ENCODE data around the gene PLEKHA6.

The PLEKHA6 gene

DNA sequence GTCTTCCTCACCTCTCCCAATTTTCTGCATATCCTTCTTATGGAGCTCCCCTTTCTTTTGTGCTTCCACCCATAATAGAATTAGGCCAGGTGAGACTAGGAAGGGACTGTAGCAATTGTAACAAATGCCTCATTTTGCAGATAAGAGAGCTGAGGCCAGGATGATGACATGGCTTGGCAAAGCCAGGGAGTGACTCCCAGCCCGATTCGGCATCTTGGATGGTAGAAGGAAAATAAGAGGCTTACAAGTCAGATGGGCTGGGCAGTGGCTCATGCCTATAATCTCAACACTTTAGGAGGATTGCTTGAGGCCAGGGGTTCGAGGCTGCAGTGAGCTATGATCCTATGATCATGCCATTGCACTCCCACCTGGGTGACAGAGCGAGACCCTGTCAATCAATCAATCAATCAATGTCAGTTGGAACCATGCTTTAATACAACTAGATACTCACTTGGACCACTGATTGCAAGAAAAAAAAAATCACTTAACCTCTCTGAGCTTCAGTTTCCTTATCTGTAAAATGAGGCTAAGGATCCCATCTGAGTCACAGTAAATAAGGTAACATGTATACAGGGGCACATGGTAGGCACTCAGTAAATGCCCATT is 51.6 kb downstream of the PLEKHA6 start:
- Histone ChIP-seq H3K4ac (ENCODE audit: low read depth in 1 of 2, low read length in 2 of 2) (no peak overlapping the region), H3K9me3 (ENCODE audit: control insufficient read depth, low read length) (no peaks in the 10 kb centered on the region), H3K18ac (ENCODE audit: low read depth in 1 of 2, low read length in 2 of 2) (peak overlapping the region in 1 of 2 experiments; percentile 64), H2BK15ac (ENCODE audit: low read depth, poor library complexity, severe bottlenecking) (no peak overlapping the region), H4K8ac (ENCODE audit: low read length) (no peak overlapping the region), H2BK120ac (ENCODE audit: low read depth, low read length) (no peak overlapping the region), H3K9ac (ENCODE audit: low read length) (no peak overlapping the region), H3K36me3 (ENCODE audit: control insufficient read depth in 1 of 2, insufficient read depth in 2 of 2, low read depth in 1 of 2, low read length in 2 of 2) (no peaks in the 10 kb centered on the region), H2BK12ac (ENCODE audit: low read length in 2 of 2) (peak overlapping the region in 1 of 2 experiments; percentile 51), H3K79me1 (replicated peaks; ENCODE audit: low read length, poor library complexity, severe bottlenecking) (no peaks in the 10 kb centered on the region), H4K91ac (ENCODE audit: low read length) (no peak overlapping the region), H3K4me3 (ENCODE audit: insufficient read depth in 1 of 2, low read depth in 1 of 2, low read length in 2 of 2) (no peak overlapping the region), H3K14ac (ENCODE audit: low read length in 2 of 2) (no peak overlapping the region), H3K4me1 (ENCODE audit: control insufficient read depth, insufficient read depth, low read depth, low read length) (peaks cover 3% of the 10 kb centered on the region), H2AK5ac (ENCODE audit: low read length, severe bottlenecking) (no peak overlapping the region), H2BK5ac (ENCODE audit: low read depth, low read length, poor library complexity, severe bottlenecking) (no peak overlapping the region), H3K23ac (ENCODE audit: low read length in 2 of 2) (no peak overlapping the region), H3K27me3 (ENCODE audit: control insufficient read depth in 1 of 2, insufficient read depth in 1 of 2, low read length in 2 of 2) (peaks cover 51 to 64% of the 10 kb centered on the region in 2 experiments), H3K27ac (ENCODE audit: low read length, poor library complexity, severe bottlenecking) (no peak overlapping the region), H2AFZ (ENCODE audit: low read depth, low read length) (no peak overlapping the region), H3K4me2 (ENCODE audit: low read length, poor library complexity, severe bottlenecking) (no peak overlapping the region)
- 72% methylated on average over 4 of the region's 4 CpGs for WGBS
- no peak for DNase-seq

- Histone ChIP-seq H3K4me1 (ENCODE audit: control insufficient read depth, insufficient read depth, low read depth, low read length) (peaks cover 3% of the 10 kb centered on the region), H3K14ac (ENCODE audit: low read length in 2 of 2) (no peak overlapping the region), H3K36me3 (ENCODE audit: control insufficient read depth in 1 of 2, insufficient read depth in 2 of 2, low read depth in 1 of 2, low read length in 2 of 2) (no peaks in the 10 kb centered on the region), H2AFZ (ENCODE audit: low read depth, low read length) (peak overlapping the region; percentile 19), H3K9ac (ENCODE audit: low read length) (peak overlapping the region; percentile 13), H2AK5ac (ENCODE audit: low read length, severe bottlenecking) (no peak overlapping the region), H2BK120ac (ENCODE audit: low read depth, low read length) (no peak overlapping the region), H3K23ac (ENCODE audit: low read length in 2 of 2) (no peak overlapping the region), H3K4me2 (ENCODE audit: low read length, poor library complexity, severe bottlenecking) (no peak overlapping the region), H4K91ac (ENCODE audit: low read length) (no peak overlapping the region), H3K27me3 (ENCODE audit: control insufficient read depth in 1 of 2, insufficient read depth in 1 of 2, low read length in 2 of 2) (peaks cover 51 to 65% of the 10 kb centered on the region in 2 experiments), H3K4me3 (ENCODE audit: insufficient read depth in 1 of 2, low read depth in 1 of 2, low read length in 2 of 2) (peak overlapping the region in 1 of 2 experiments; percentile 63), H3K79me1 (replicated peaks; ENCODE audit: low read length, poor library complexity, severe bottlenecking) (no peaks in the 10 kb centered on the region), H4K8ac (ENCODE audit: low read length) (peak overlapping the region; percentile 36), H3K27ac (ENCODE audit: low read length, poor library complexity, severe bottlenecking) (no peak overlapping the region), H2BK15ac (ENCODE audit: low read depth, poor library complexity, severe bottlenecking) (no peak overlapping the region), H3K18ac (ENCODE audit: low read depth in 1 of 2, low read length in 2 of 2) (peak overlapping the region in 1 of 2 experiments; percentile 50), H2BK5ac (ENCODE audit: low read depth, low read length, poor library complexity, severe bottlenecking) (no peak overlapping the region), H2BK12ac (ENCODE audit: low read length in 2 of 2) (peak overlapping the region; percentile 49 to 79), H3K9me3 (ENCODE audit: control insufficient read depth, low read length) (no peaks in the 10 kb centered on the region), H3K4ac (ENCODE audit: low read depth in 1 of 2, low read length in 2 of 2) (peak overlapping the region in 1 of 2 experiments; percentile 11)
- DNase-seq, result peak; percentile 74
- 11% methylated on average over 10 of the region's 12 CpGs for WGBS
Observed at GRCh38 chr1:204307334-204307883, 52.3 kb downstream of the PLEKHA6 start.

GRCh38 chr1:204306076-204306475 is 53.7 kb downstream of the PLEKHA6 start:
- no peak overlapping the region for H2AFZ ChIP-seq (ENCODE audit: low read depth, low read length)
- peaks cover 58 to 69% of the 10 kb centered on the region in 2 experiments for H3K27me3 ChIP-seq (ENCODE audit: control insufficient read depth in 1 of 2, insufficient read depth in 1 of 2, low read length in 2 of 2)
- H3K4me3 ChIP-seq (ENCODE audit: insufficient read depth in 1 of 2, low read depth in 1 of 2, low read length in 2 of 2), result no peak overlapping the region
- H2AK5ac ChIP-seq (ENCODE audit: low read length, severe bottlenecking), result no peak overlapping the region
- DNase-seq, result no peak
- no peak overlapping the region for H3K27ac ChIP-seq (ENCODE audit: low read length, poor library complexity, severe bottlenecking)
- WGBS, result 90% methylated on average over 3 of the region's 3 CpGs
- H2BK12ac ChIP-seq (ENCODE audit: low read length in 2 of 2), result peak overlapping the region; percentile 88 to 94
- H3K4me2 ChIP-seq (ENCODE audit: low read length, poor library complexity, severe bottlenecking), result no peak overlapping the region
- no peak overlapping the region for H4K8ac ChIP-seq (ENCODE audit: low read length)
- no peaks in the 10 kb centered on the region for H3K9me3 ChIP-seq (ENCODE audit: control insufficient read depth, low read length)
- no peak overlapping the region for H3K23ac ChIP-seq (ENCODE audit: low read length in 2 of 2)
- no peak overlapping the region for H3K14ac ChIP-seq (ENCODE audit: low read length in 2 of 2)
- H2BK15ac ChIP-seq (ENCODE audit: low read depth, poor library complexity, severe bottlenecking), result no peak overlapping the region
- H3K4me1 ChIP-seq (ENCODE audit: control insufficient read depth, insufficient read depth, low read depth, low read length), result peaks cover 3% of the 10 kb centered on the region
- no peak overlapping the region for H3K4ac ChIP-seq (ENCODE audit: low read depth in 1 of 2, low read length in 2 of 2)
- no peak overlapping the region for H2BK5ac ChIP-seq (ENCODE audit: low read depth, low read length, poor library complexity, severe bottlenecking)
- peak overlapping the region in 1 of 2 experiments; percentile 80 for H3K18ac ChIP-seq (ENCODE audit: low read depth in 1 of 2, low read length in 2 of 2)
- no peak overlapping the region for H3K9ac ChIP-seq (ENCODE audit: low read length)
- H3K36me3 ChIP-seq (ENCODE audit: control insufficient read depth in 1 of 2, insufficient read depth in 2 of 2, low read depth in 1 of 2, low read length in 2 of 2), result no peaks in the 10 kb centered on the region
- no peak overlapping the region for H4K91ac ChIP-seq (ENCODE audit: low read length)
- no peak overlapping the region for H2BK120ac ChIP-seq (ENCODE audit: low read depth, low read length)
- H3K79me1 ChIP-seq (replicated peaks; ENCODE audit: low read length, poor library complexity, severe bottlenecking), result no peaks in the 10 kb centered on the region

GRCh38 chr1:204304067-204304466 is 55.7 kb downstream of the PLEKHA6 start:
- H3K14ac ChIP-seq (ENCODE audit: low read length in 2 of 2), result no peak overlapping the region
- H3K27ac ChIP-seq (ENCODE audit: low read length, poor library complexity, severe bottlenecking), result no peak overlapping the region
- H2BK12ac ChIP-seq (ENCODE audit: low read length in 2 of 2), result no peak overlapping the region
- H2BK15ac ChIP-seq (ENCODE audit: low read depth, poor library complexity, severe bottlenecking), result no peak overlapping the region
- H3K18ac ChIP-seq (ENCODE audit: low read depth in 1 of 2, low read length in 2 of 2), result no peak overlapping the region
- no peak overlapping the region for H2BK120ac ChIP-seq (ENCODE audit: low read depth, low read length)
- H3K23ac ChIP-seq (ENCODE audit: low read length in 2 of 2), result no peak overlapping the region
- no peaks in the 10 kb centered on the region for H3K79me1 ChIP-seq (replicated peaks; ENCODE audit: low read length, poor library complexity, severe bottlenecking)
- H3K4ac ChIP-seq (ENCODE audit: low read depth in 1 of 2, low read length in 2 of 2), result no peak overlapping the region
- no peak overlapping the region for H4K8ac ChIP-seq (ENCODE audit: low read length)
- H2BK5ac ChIP-seq (ENCODE audit: low read depth, low read length, poor library complexity, severe bottlenecking), result no peak overlapping the region
- H3K4me2 ChIP-seq (ENCODE audit: low read length, poor library complexity, severe bottlenecking), result no peak overlapping the region
- H2AK5ac ChIP-seq (ENCODE audit: low read length, severe bottlenecking), result no peak overlapping the region
- WGBS, result no CpG with 5 or more reads among the region's 4 CpGs
- H3K36me3 ChIP-seq (ENCODE audit: control insufficient read depth in 1 of 2, insufficient read depth in 2 of 2, low read depth in 1 of 2, low read length in 2 of 2), result no peaks in the 10 kb centered on the region
- peaks cover 3% of the 10 kb centered on the region for H3K4me1 ChIP-seq (ENCODE audit: control insufficient read depth, insufficient read depth, low read depth, low read length)
- H2AFZ ChIP-seq (ENCODE audit: low read depth, low read length), result no peak overlapping the region
- no peak overlapping the region for H3K4me3 ChIP-seq (ENCODE audit: insufficient read depth in 1 of 2, low read depth in 1 of 2, low read length in 2 of 2)
- no peak overlapping the region for H4K91ac ChIP-seq (ENCODE audit: low read length)
- no peak for DNase-seq
- peaks cover 70 to 71% of the 10 kb centered on the region in 2 experiments for H3K27me3 ChIP-seq (ENCODE audit: control insufficient read depth in 1 of 2, insufficient read depth in 1 of 2, low read length in 2 of 2)
- H3K9ac ChIP-seq (ENCODE audit: low read length), result no peak overlapping the region
- no peaks in the 10 kb centered on the region for H3K9me3 ChIP-seq (ENCODE audit: control insufficient read depth, low read length)

Data from mesenchymal stem cell (in vitro differentiated cells and primary cell).